Karpas-422 (cell line): ENCODE results near the gene BACH2. TPM values are rescaled to one million over a fixed set of nuclear protein-coding genes. Genes with fewer than 3 reads are reported as not detected.

Experiments
- DNase-seq: peaks from one replicate; pipeline ENCODE4 v3.0.0-alpha.2; 2015
- H2AFZ ChIP-seq: fragments of 200-600 bp; sonication (generic); 2 replicates; pipeline ENCODE4 v1.6.1; 2014; ENCODE audit warnings: antibody characterized with exemption, low read length, mixed read lengths
- H3K27ac ChIP-seq: fragments of 200-600 bp; sonication (generic); 2 replicates; pipeline ENCODE4 v1.5.1; 2014; ENCODE audit warnings: mild to moderate bottlenecking, low read length, moderate library complexity
- H3K27me3 ChIP-seq: fragments of 200-600 bp; sonication (generic); 2 replicates; pipeline ENCODE4 v1.6.1; 2014; ENCODE audit warnings: low read length, mixed read lengths
- H3K36me3 ChIP-seq: fragments of 200-600 bp; sonication (generic); 2 replicates; pipeline ENCODE4 v1.6.1; 2014; ENCODE audit warnings: low read length, mixed read lengths; ENCODE audit not compliant: insufficient read depth
- H3K4me1 ChIP-seq: fragments of 200-600 bp; sonication (generic); 2 replicates; pipeline ENCODE4 v1.6.1; 2014; ENCODE audit warnings: mild to moderate bottlenecking, low read length, mixed read lengths
- H3K4me2 ChIP-seq: fragments of 200-600 bp; sonication (generic); 2 replicates; pipeline ENCODE4 v1.6.1; 2014; ENCODE audit warnings: low read length, low read depth, mild to moderate bottlenecking; ENCODE audit not compliant: poor library complexity, severe bottlenecking
- H3K4me3 ChIP-seq: fragments of 200-600 bp; sonication (generic); 2 replicates; pipeline ENCODE4 v1.5.1; 2014; ENCODE audit warnings: mild to moderate bottlenecking, antibody characterized with exemption, low read length, mixed read lengths
- H3K79me2 ChIP-seq: fragments of 200-600 bp; sonication (generic); 2 replicates; pipeline ENCODE4 v1.6.1; 2014; ENCODE audit warnings: mild to moderate bottlenecking, low read length, mixed read lengths
- H3K9ac ChIP-seq: fragments of 200-600 bp; sonication (generic); 2 replicates; pipeline ENCODE4 v1.6.0; 2014; ENCODE audit warnings: low read length
- H3K9me2 ChIP-seq: fragments of 200-600 bp; sonication (generic), shearing (Covaris generic); replicated peaks from 2 replicates; pipeline ENCODE4 v1.6.0; 2014; ENCODE audit warnings: mild to moderate bottlenecking, low read length, moderate library complexity; ENCODE audit not compliant: insufficient read depth
- H3K9me3 ChIP-seq: fragments of 300-700, 200-600 bp; sonication (generic); 2 replicates; pipeline ENCODE4 v1.6.1; 2014; ENCODE audit warnings: low read length, mixed read lengths
- H4K20me1 ChIP-seq: fragments of 200-600 bp; sonication (generic); 2 replicates; pipeline ENCODE4 v1.6.1; 2014; ENCODE audit warnings: mild to moderate bottlenecking, antibody characterized with exemption, low read length, low read depth; ENCODE audit not compliant: insufficient read depth
- total RNA-seq: library from RNA; depleted of rRNA; stranded (reverse); fragments of >200 nt; shearing (Covaris generic); gene quantifications from 2 replicates; pipeline ENCODE4 v1.2.3, GENCODE V29; 2014; ENCODE audit warnings: low replicate concordance

The BACH2 gene
- total RNA-seq, 1 experiment from 2014 or later = 3.2 TPM

DNA sequence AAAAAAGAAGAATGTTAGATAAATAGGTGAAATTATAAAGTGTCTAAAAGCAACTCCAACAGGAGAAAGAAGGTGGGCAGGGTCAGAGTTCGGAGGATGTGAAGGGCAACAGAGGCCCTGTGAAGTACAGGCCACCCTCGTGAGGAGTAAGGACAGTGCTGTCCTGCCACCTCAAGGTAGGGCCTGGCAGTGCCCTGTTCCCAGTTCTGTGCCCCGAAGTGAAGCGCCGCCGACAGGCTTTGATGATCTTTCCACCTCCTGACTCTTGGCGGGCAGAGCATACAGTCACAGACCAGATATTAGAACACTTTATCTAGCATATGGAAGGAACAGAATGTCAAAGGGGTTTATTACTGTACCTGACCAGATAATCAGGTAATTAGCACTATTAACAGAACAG is 326.6 kb downstream of the BACH2 start:
- no peak overlapping the region for H3K27ac ChIP-seq
- H2AFZ ChIP-seq = no peak overlapping the region
- H4K20me1 ChIP-seq = no peaks in the 10 kb centered on the region
- H3K4me3 ChIP-seq = no peak overlapping the region
- no peaks in the 10 kb centered on the region for H3K9me3 ChIP-seq
- no peaks in the 10 kb centered on the region for H3K4me1 ChIP-seq
- H3K9me2 ChIP-seq = no peaks in the 10 kb centered on the region
- DNase-seq = no peak
- H3K27me3 ChIP-seq = no peaks in the 10 kb centered on the region
- no peaks in the 10 kb centered on the region for H3K36me3 ChIP-seq
- no peak overlapping the region for H3K9ac ChIP-seq
- H3K4me2 ChIP-seq = no peak overlapping the region
- H3K79me2 ChIP-seq = no peaks in the 10 kb centered on the region

DNA sequence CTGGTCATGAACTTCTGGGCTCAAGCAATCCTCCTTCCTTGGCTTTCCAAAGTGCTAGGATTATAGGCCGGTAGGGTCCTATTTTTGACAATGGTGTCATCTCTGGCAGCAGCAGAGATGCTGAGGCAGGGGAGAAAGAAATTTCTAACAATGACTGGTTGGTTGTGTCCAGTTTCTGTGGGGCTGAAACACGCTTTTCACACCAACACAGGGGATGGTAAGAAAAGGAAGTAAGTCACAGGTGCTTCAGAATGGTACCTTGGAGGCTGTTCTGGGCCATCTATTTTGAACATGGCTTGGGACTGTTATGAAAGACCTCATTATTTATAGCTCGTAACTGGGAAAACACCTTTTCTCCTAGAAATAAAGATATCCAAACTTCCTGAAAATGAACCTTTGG is 329.7 kb downstream of the BACH2 start:
- Histone ChIP-seq H4K20me1 (no peaks in the 10 kb centered on the region), H3K79me2 (no peaks in the 10 kb centered on the region), H3K4me2 (no peak overlapping the region), H3K27ac (no peak overlapping the region), H3K4me1 (no peaks in the 10 kb centered on the region), H3K9me3 (no peaks in the 10 kb centered on the region), H3K9me2 (no peaks in the 10 kb centered on the region), H3K27me3 (no peaks in the 10 kb centered on the region), H3K9ac (no peak overlapping the region), H2AFZ (no peak overlapping the region), H3K36me3 (no peaks in the 10 kb centered on the region), H3K4me3 (no peak overlapping the region)
- no peak for DNase-seq

DNA sequence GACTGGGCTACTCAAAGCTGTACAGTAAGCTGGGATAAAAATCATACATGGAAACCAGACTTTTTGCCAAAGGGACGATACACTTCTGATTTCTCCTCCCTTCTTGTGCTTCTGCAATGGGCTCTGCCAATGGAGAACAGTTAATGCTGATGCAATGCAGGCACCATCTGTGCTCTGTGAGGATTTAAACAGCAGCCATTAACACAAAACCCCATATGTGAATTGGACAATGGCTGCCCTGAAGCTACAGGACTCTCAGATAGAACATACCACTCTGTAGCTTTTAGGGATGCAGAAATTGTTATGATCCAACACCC is 330.5 kb downstream of the BACH2 start:
- no peaks in the 10 kb centered on the region for H4K20me1 ChIP-seq
- DNase-seq = no peak
- H3K9me3 ChIP-seq = no peaks in the 10 kb centered on the region
- no peaks in the 10 kb centered on the region for H3K27me3 ChIP-seq
- no peak overlapping the region for H3K9ac ChIP-seq
- H3K4me2 ChIP-seq = no peak overlapping the region
- no peak overlapping the region for H3K27ac ChIP-seq
- H3K36me3 ChIP-seq = no peaks in the 10 kb centered on the region
- no peak overlapping the region for H3K4me3 ChIP-seq
- H3K9me2 ChIP-seq = no peaks in the 10 kb centered on the region
- H3K4me1 ChIP-seq = no peaks in the 10 kb centered on the region
- H3K79me2 ChIP-seq = no peaks in the 10 kb centered on the region
- H2AFZ ChIP-seq = no peak overlapping the region

DNA sequence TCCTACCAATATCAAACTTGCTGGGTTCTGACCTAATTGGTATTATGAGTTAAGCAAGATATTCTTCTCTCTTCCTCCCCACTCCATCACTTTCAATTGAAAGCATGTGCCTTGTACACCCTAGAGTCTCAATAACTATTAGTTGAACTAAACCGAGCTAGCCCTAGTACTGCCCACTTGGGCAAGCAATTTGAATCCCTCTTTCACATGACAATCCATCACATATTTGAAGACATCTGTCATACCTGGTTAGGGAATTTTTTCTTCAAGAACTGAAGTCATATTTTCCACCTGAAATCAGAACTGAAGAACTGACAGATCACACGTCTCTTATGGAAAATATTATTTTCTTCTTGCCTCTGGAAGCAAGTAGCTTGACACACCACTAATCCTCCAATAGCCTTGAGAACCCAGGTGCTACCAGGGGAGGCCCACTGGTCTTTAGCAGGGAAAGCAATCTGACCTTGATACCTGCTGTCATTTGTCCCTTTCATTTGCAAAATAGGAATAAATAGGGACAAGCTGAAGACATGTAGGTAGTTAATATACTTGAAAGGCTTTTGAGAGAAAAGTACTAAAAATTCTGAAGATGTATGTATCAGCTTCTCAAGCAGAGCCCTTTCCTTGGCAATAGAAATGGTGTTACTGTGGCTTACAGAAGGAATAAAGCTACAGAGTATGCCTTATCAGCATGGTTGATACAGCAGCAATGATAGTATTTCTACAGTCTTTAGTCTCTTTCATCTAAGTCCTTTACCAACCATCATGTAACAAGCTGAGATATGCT is 331.0 kb downstream of the BACH2 start:
- Histone ChIP-seq H3K9ac (no peak overlapping the region), H3K4me3 (no peak overlapping the region), H3K9me2 (no peaks in the 10 kb centered on the region), H2AFZ (no peak overlapping the region), H3K4me2 (no peak overlapping the region), H3K79me2 (no peaks in the 10 kb centered on the region), H3K36me3 (no peaks in the 10 kb centered on the region), H3K4me1 (no peaks in the 10 kb centered on the region), H4K20me1 (no peaks in the 10 kb centered on the region), H3K27ac (no peak overlapping the region), H3K27me3 (no peaks in the 10 kb centered on the region), H3K9me3 (no peaks in the 10 kb centered on the region)
- no peak for DNase-seq

DNA sequence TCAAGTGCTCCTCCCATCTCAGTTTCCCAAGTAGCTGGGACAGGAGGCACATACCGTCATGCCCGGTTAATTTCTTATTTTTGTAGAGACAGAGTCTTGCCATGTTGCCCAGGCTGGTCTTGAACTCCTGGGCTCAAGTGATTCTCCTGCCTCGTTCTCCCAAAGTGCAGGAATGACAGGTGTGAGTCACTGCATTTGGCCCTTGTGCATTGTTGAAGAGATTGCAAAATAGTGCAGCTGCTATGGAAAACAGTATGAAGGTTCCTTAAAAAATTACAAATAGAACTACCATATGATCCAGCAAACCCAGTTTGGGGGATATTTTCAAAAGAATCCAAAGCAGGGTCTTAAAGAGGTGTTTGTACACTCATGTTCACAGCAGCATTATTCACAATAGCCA is 333.3 kb downstream of the BACH2 start:
- Histone ChIP-seq H3K4me3 (no peak overlapping the region), H3K4me2 (no peak overlapping the region), H3K36me3 (no peaks in the 10 kb centered on the region), H2AFZ (no peak overlapping the region), H3K27ac (no peak overlapping the region), H3K27me3 (no peaks in the 10 kb centered on the region), H3K9ac (no peak overlapping the region), H3K9me2 (no peaks in the 10 kb centered on the region), H3K79me2 (no peaks in the 10 kb centered on the region), H3K9me3 (no peaks in the 10 kb centered on the region), H4K20me1 (no peaks in the 10 kb centered on the region), H3K4me1 (no peaks in the 10 kb centered on the region)
- DNase-seq = no peak

DNA sequence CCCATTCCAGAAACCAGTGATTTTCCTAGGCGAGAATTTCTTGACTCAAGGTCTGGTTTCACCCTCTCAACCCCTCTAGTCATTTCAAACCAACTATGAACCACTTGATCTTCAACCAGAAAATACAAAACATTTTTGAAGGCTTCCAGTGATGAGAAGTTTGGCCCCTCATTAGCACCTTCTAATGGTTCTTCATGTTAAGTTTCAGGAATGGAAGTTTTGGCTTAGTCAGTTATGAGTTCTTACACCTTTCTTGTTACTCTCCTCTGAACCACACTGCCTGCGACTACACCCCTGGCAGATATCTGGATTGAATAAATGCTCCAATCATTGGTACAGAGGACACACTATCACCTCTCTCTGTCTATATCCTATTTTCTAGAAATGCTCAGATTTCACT is 335.2 kb downstream of the BACH2 start:
- H3K27me3 ChIP-seq = no peaks in the 10 kb centered on the region
- no peak for DNase-seq
- no peak overlapping the region for H3K4me3 ChIP-seq
- H4K20me1 ChIP-seq = no peaks in the 10 kb centered on the region
- no peak overlapping the region for H3K27ac ChIP-seq
- H2AFZ ChIP-seq = no peak overlapping the region
- no peaks in the 10 kb centered on the region for H3K9me3 ChIP-seq
- no peak overlapping the region for H3K4me2 ChIP-seq
- no peaks in the 10 kb centered on the region for H3K4me1 ChIP-seq
- no peak overlapping the region for H3K9ac ChIP-seq
- no peaks in the 10 kb centered on the region for H3K79me2 ChIP-seq
- no peaks in the 10 kb centered on the region for H3K36me3 ChIP-seq
- H3K9me2 ChIP-seq = no peaks in the 10 kb centered on the region

DNA sequence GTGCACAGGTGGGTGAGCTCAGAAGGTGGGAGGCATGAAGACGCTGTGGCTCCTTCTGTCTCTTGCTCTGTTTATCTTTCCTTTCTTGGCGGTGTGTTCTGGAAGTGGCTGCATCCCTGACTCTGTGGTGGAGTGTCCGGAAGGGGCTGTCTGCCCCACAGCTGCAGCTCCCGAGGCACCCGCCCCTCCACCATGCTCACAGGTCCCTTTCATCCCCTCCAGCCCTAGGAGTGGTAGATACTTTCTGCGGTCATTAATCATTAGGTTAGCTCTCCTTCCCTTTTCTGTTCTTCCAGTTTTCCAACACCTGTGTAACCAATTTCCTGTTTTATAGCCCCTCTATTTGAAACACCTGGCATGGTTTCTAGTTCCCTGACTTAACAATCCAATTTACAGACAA is 336.8 kb downstream of the BACH2 start:
- Histone ChIP-seq H3K4me3 (no peak overlapping the region), H2AFZ (no peak overlapping the region), H3K27ac (no peak overlapping the region), H3K4me2 (no peak overlapping the region), H3K36me3 (no peaks in the 10 kb centered on the region), H3K9me3 (no peaks in the 10 kb centered on the region), H4K20me1 (no peaks in the 10 kb centered on the region), H3K9me2 (no peaks in the 10 kb centered on the region), H3K27me3 (no peaks in the 10 kb centered on the region), H3K79me2 (no peaks in the 10 kb centered on the region), H3K9ac (no peak overlapping the region), H3K4me1 (no peaks in the 10 kb centered on the region)
- no peak for DNase-seq

DNA sequence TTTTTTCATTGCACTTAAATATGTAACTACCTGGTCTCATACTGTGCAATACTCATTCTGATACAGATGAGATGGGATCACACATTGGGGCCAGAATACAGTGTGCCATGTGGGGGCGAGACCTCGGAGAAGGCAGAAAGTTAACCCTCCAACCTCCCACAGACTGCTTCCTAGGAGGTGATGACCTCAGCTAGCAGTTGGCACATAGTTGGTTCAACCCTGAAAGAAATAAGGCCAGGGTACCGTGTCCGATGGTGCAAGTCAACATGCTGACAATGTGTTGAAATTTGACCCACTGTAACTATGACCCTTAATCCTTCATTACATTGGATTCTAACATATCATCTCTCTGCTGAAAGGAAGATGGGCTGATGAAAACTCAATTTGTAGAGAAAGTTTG is 340.5 kb downstream of the BACH2 start:
- Histone ChIP-seq H3K36me3 (no peaks in the 10 kb centered on the region), H3K4me3 (no peak overlapping the region), H2AFZ (no peak overlapping the region), H3K4me1 (no peaks in the 10 kb centered on the region), H3K27ac (no peak overlapping the region), H3K9me2 (no peaks in the 10 kb centered on the region), H3K9ac (no peak overlapping the region), H3K79me2 (no peaks in the 10 kb centered on the region), H3K9me3 (no peaks in the 10 kb centered on the region), H4K20me1 (no peaks in the 10 kb centered on the region), H3K4me2 (no peak overlapping the region), H3K27me3 (no peaks in the 10 kb centered on the region)
- no peak for DNase-seq

DNA sequence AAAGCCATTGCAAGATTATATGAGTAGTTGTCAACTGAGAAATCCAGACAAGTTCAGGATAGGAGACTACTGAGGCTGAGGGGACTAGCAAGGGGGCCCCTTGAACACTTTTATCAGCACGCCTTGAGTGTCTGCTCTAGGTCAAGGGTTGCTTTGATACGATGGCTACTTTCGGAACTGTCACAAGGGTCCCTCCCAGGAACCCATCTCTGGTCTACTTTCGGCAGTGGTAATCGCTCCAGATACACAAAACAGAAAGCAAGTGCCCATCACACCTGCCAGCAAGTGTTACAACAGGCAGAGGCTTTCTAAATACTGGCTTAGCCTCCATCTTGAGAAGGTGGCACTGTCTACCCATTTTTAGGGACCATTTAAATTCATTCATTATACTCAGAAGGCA is 341.3 kb downstream of the BACH2 start:
- DNase-seq = no peak
- H3K4me2 ChIP-seq = no peak overlapping the region
- H3K36me3 ChIP-seq = no peaks in the 10 kb centered on the region
- H4K20me1 ChIP-seq = no peaks in the 10 kb centered on the region
- H2AFZ ChIP-seq = no peak overlapping the region
- H3K4me3 ChIP-seq = no peak overlapping the region
- no peak overlapping the region for H3K27ac ChIP-seq
- H3K9me2 ChIP-seq = no peaks in the 10 kb centered on the region
- no peaks in the 10 kb centered on the region for H3K79me2 ChIP-seq
- H3K9ac ChIP-seq = no peak overlapping the region
- no peaks in the 10 kb centered on the region for H3K4me1 ChIP-seq
- H3K27me3 ChIP-seq = no peaks in the 10 kb centered on the region
- no peaks in the 10 kb centered on the region for H3K9me3 ChIP-seq
